ENCODE data around the gene IL23A.

Gene IL23A

GRCh38 chr12:56362130-56363059 is 23.7 kb downstream of the IL23A start, which contains the start of gene APOF:
Gene APOF, minus strand, starts transcription at chr12:56362857. Its CDS starts 112 bp downstream, at chr12:56362745.
- no peak for DNase-seq

GRCh38 chr12:56366948-56367347 is 28.3 kb downstream of the IL23A start:
- no peak for DNase-seq

GRCh38 chr12:56373515-56373914 is 34.8 kb downstream of the IL23A start:
- no peak for DNase-seq

GRCh38 chr12:56374726-56375597 is 36.3 kb downstream of the IL23A start:
- DNase-seq = no peak

- DNase-seq = no peak
Observed at GRCh38 chr12:56375598-56376434, 37.1 kb downstream of the IL23A start.

GRCh38 chr12:56377310-56377988 is 38.8 kb downstream of the IL23A start:
- no peak for DNase-seq

- DNase-seq = no peak
Observed at GRCh38 chr12:56377989-56378316, 39.3 kb downstream of the IL23A start.

- no peak for DNase-seq
Observed at GRCh38 chr12:56382611-56383010, 43.9 kb downstream of the IL23A start.

- DNase-seq = no peak
Observed at GRCh38 chr12:56385873-56386272, 47.2 kb downstream of the IL23A start.

- no peak for DNase-seq
Observed at GRCh38 chr12:56387152-56387736, 48.6 kb downstream of the IL23A start.

- DNase-seq = no peak
Observed at GRCh38 chr12:56389412-56389811, 50.7 kb downstream of the IL23A start.

Measured in effector CD8-positive, alpha-beta T cell (primary cell).